ENCODE data around the gene SRSF7. TPM values are rescaled to one million over a fixed set of nuclear protein-coding genes. Genes with fewer than 3 reads are reported as not detected.
"Not testable (repeated sequence)": the region's sequence is repeated elsewhere in the genome, so short reads cannot be mapped to it uniquely, and the experiment has no call there.

The SRSF7 gene
- total RNA-seq, 1 donor from 2014 or later: 106 TPM

DNA sequence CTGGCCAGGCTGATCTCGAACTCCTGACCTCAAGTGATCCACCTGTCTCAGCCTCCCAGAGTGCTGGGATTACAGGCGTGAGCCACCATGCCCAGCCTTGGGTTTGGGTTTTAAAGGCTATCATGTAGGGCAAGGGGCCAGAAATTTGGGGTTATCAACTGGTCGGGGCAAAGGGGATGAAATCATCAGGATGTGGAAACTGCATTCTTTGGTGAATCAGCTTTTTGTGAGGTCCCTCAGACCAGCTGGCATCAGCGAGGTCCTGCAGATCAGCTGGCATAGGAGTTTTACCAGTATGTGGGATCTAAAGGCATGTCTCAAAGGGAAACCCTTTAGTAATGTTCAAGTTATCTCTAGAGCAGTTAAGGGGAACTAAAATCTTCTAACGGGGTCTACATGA, 20.5 kb upstream of the SRSF7 start:
- TF ChIP-seq, protein P1, sequence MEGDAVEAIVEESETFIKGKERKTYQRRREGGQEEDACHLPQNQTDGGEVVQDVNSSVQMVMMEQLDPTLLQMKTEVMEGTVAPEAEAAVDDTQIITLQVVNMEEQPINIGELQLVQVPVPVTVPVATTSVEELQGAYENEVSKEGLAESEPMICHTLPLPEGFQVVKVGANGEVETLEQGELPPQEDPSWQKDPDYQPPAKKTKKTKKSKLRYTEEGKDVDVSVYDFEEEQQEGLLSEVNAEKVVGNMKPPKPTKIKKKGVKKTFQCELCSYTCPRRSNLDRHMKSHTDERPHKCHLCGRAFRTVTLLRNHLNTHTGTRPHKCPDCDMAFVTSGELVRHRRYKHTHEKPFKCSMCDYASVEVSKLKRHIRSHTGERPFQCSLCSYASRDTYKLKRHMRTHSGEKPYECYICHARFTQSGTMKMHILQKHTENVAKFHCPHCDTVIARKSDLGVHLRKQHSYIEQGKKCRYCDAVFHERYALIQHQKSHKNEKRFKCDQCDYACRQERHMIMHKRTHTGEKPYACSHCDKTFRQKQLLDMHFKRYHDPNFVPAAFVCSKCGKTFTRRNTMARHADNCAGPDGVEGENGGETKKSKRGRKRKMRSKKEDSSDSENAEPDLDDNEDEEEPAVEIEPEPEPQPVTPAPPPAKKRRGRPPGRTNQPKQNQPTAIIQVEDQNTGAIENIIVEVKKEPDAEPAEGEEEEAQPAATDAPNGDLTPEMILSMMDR (IDR thresholded peaks at IDR 0.05): no peak
- TF ChIP-seq POLR2AphosphoS5 (IDR thresholded peaks at IDR 0.05; ENCODE audit: insufficient read depth in 1 of 2, low read depth in 1 of 2) (no peak), POLR2A (IDR thresholded peaks at IDR 0.05) (no peak)
- no peaks in the 10 kb centered on the region for H3K36me3 ChIP-seq
- intact Hi-C loops (cut with DNase I): no loop called here
- DNase-seq (ENCODE audit: extremely low spot score in 2 of 2): no peak
- H3K4me1 ChIP-seq: peaks cover 4% of the 10 kb centered on the region
- no peak overlapping the region for H3K27ac ChIP-seq
- no peaks in the 10 kb centered on the region for H3K9me3 ChIP-seq
- no peaks in the 10 kb centered on the region for H3K27me3 ChIP-seq
- H3K4me3 ChIP-seq: no peak overlapping the region

DNA sequence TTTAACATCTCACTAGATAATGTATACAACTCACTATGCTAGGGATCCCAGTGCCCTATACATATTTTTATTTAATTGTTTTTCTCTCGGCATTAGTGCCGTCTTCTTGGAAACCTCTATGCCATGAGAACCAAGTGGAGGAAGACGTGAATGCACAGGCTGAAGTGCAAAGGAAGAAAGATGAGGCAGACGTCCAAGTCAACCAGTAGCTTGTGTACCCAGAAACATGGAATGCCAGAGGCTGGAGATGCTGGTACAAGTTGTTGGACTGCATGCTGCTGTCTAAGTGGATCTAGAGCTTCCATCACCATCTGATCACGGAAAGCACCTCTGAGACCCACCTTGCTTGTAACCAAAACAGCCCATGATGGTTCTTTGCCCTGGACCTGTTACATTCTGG, 14.4 kb upstream of the SRSF7 start:
- no peaks in the 10 kb centered on the region for H3K9me3 ChIP-seq
- no peak overlapping the region for H3K27ac ChIP-seq
- no peaks in the 10 kb centered on the region for H3K27me3 ChIP-seq
- TF ChIP-seq POLR2AphosphoS5 (IDR thresholded peaks at IDR 0.05; ENCODE audit: insufficient read depth in 1 of 2, low read depth in 1 of 2) (no peak), POLR2A (IDR thresholded peaks at IDR 0.05) (no peak)
- TF ChIP-seq, protein P1 (IDR thresholded peaks at IDR 0.05): no peak
- H3K4me3 ChIP-seq: no peak overlapping the region
- no peaks in the 10 kb centered on the region for H3K4me1 ChIP-seq
- no peaks in the 10 kb centered on the region for H3K36me3 ChIP-seq
- no peak for DNase-seq (ENCODE audit: extremely low spot score in 2 of 2)
- intact Hi-C loops (cut with DNase I): no loop called here

DNA sequence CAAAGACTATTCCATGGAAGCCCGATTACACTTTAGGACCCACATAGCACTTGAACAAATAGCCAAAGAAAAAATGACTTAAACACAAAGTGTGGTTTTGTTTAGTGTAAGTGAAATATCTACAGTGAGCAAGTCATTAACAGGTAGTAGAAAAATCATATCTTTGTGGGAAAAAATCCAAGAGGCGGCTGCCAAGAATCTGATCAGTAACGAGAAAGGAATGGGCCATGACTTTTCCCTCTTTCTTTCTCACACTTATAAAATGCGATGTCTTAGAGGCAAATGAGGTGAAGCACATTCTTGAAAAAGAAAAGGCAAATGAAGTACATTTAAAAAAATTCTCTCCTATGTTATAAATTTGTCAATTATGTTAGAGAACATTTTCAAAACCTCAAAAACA, 14.0 kb upstream of the SRSF7 start:
- Histone ChIP-seq H3K9me3 (no peaks in the 10 kb centered on the region), H3K4me3 (no peak overlapping the region), H3K36me3 (no peaks in the 10 kb centered on the region), H3K4me1 (no peaks in the 10 kb centered on the region), H3K27me3 (no peaks in the 10 kb centered on the region), H3K27ac (no peak overlapping the region)
- intact Hi-C loops (cut with DNase I): no loop called here
- no peak for DNase-seq (ENCODE audit: extremely low spot score in 2 of 2)
- no peak for TF ChIP-seq POLR2A (IDR thresholded peaks at IDR 0.05)
- TF ChIP-seq, protein P1 (IDR thresholded peaks at IDR 0.05): no peak
- no peak for TF ChIP-seq POLR2AphosphoS5 (IDR thresholded peaks at IDR 0.05; ENCODE audit: insufficient read depth in 1 of 2, low read depth in 1 of 2)

DNA sequence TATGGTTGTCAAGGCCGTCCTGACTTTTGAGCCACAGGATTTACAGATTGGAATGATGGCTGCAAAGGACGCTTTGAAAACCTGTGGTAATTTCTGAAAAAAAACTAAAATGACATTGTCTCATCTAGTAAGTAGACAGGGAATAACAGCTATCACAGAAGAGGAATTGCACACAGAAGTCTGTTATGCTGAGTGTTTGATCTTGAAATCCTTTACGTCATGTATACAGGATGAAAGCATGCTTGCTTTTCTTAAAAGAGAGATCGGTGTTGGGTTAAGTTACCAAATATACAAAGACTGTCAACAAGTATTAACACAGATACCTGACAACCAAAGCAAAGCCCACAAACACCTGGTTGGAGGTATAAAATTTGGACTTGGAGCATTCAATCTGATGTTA, 12.6 kb upstream of the SRSF7 start:
- Histone ChIP-seq H3K27ac (no peak overlapping the region), H3K27me3 (no peaks in the 10 kb centered on the region), H3K4me1 (no peaks in the 10 kb centered on the region), H3K4me3 (no peak overlapping the region), H3K36me3 (no peaks in the 10 kb centered on the region), H3K9me3 (no peaks in the 10 kb centered on the region)
- DNase-seq (ENCODE audit: extremely low spot score in 2 of 2): no peak
- intact Hi-C loops (cut with DNase I): no loop called here
- no peak for TF ChIP-seq POLR2AphosphoS5 (IDR thresholded peaks at IDR 0.05; ENCODE audit: insufficient read depth in 1 of 2, low read depth in 1 of 2)
- TF ChIP-seq, protein P1 (IDR thresholded peaks at IDR 0.05): no peak
- no peak for TF ChIP-seq POLR2A (IDR thresholded peaks at IDR 0.05)

DNA sequence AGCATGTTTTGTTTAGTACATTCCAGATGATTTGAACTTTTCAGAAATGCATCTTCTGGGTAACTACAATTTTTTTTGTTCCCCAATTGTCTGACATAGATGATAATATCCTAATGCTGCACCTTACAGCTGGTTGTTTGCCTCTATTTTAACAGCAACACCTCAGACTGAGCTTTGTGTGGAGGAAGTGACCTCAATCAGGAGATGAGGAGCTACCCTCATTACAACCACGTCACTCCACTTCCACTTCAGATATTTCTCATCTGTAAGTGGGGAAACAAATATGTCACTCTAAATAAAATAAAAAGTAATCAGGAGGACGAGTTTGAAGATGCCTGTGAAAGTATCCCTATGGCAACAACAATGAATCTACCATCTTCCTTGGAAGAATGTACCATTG, 12.1 kb upstream of the SRSF7 start:
- Histone ChIP-seq H3K4me1 (no peaks in the 10 kb centered on the region), H3K36me3 (no peaks in the 10 kb centered on the region), H3K27ac (no peak overlapping the region), H3K4me3 (no peak overlapping the region), H3K9me3 (no peaks in the 10 kb centered on the region), H3K27me3 (no peaks in the 10 kb centered on the region)
- intact Hi-C loops (cut with DNase I): no loop called here
- TF ChIP-seq, protein P1 (IDR thresholded peaks at IDR 0.05): no peak
- TF ChIP-seq POLR2A (IDR thresholded peaks at IDR 0.05): no peak
- TF ChIP-seq POLR2AphosphoS5 (IDR thresholded peaks at IDR 0.05; ENCODE audit: insufficient read depth in 1 of 2, low read depth in 1 of 2): no peak
- DNase-seq (ENCODE audit: extremely low spot score in 2 of 2): no peak

DNA sequence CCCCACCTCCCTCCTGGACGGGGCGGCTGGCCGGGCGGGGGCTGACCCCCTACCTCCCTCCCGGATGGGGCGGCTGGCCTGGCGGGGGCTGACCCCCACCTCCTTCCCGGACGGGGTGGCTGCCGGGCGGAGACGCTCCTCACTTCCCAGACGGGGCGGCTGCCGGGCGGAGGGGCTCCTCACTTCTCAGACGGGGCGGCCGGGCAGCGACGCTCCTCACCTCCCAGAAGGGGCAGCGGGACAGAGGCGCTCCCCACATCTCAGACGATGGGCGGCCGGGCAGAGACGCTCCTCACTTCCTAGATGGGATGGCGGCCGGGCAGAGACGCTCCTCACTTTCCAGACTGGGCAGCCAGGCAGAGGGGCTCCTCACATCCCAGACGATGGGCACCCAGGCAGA, 4.7 kb upstream of the SRSF7 start:
- H3K9me3 ChIP-seq; H3K27ac ChIP-seq; H3K36me3 ChIP-seq; H3K4me3 ChIP-seq; DNase-seq (ENCODE audit: extremely low spot score in 2 of 2); intact Hi-C loops (cut with DNase I); H3K4me1 ChIP-seq; H3K27me3 ChIP-seq: not testable (repeated sequence)
